WTC11 (cell line): ENCODE data around the gene TTC28.

ENCODE experiments used
- FOXJ3 ChIP-seq: sonication (generic); formaldehyde crosslinking; IDR thresholded peaks from 2 replicates; pipeline ENCODE4 v1.9.0; 2021; ENCODE audit warnings: missing genetic modification reagents, mild to moderate bottlenecking, borderline replicate concordance
- IRF2 ChIP-seq: sonication (generic); formaldehyde crosslinking; IDR thresholded peaks from 2 replicates; pipeline ENCODE4 v1.8.0; 2022; ENCODE audit warnings: low read depth, missing genetic modification reagents, borderline replicate concordance
- NFATC4 ChIP-seq: fragments of 250-450 bp; sonication (Bioruptor Pico); IDR thresholded peaks from 2 replicates; pipeline ENCODE4 v1.9.0; 2021; ENCODE audit warnings: mild to moderate bottlenecking
- ZNF263 ChIP-seq: sonication (generic); formaldehyde crosslinking; IDR thresholded peaks from 2 replicates; pipeline ENCODE4 v1.8.1; 2022; ENCODE audit warnings: low read depth, mild to moderate bottlenecking, moderate library complexity, missing genetic modification reagents
- TF ChIP-seq, protein P1 (sequence below): fragments of 200-600 bp; IDR thresholded peaks from 2 replicates; pipeline ENCODE4 v1.8.0; 2022; ENCODE audit warnings: antibody characterized with exemption

DNA sequence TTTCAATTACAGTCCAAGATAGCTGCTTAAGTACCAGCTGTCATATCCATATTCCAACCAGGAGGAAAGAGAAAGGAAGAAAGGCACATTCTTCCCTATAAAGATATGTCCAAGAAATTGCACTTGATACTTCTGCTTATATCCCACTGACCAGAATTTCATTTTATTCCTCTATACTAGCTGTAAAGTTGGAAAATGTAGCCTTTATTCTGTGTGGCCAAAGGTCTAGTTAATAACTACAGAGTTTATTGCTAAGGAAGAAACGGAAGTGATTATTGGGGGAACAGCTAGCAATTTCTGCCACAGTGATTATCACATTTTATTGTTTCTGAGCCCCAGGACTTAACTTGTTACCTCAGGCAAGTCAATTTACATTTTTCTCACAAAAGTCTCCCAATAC lies 213.8 kb downstream of the TTC28 start:
- TF ChIP-seq ZNF263 (CRISPR knock-in tag) (no peak), FOXJ3 (CRISPR knock-in tag) (no peak), NFATC4 (CRISPR knock-in tag) (no peak), IRF2 (no peak)
- TF ChIP-seq, protein P1, sequence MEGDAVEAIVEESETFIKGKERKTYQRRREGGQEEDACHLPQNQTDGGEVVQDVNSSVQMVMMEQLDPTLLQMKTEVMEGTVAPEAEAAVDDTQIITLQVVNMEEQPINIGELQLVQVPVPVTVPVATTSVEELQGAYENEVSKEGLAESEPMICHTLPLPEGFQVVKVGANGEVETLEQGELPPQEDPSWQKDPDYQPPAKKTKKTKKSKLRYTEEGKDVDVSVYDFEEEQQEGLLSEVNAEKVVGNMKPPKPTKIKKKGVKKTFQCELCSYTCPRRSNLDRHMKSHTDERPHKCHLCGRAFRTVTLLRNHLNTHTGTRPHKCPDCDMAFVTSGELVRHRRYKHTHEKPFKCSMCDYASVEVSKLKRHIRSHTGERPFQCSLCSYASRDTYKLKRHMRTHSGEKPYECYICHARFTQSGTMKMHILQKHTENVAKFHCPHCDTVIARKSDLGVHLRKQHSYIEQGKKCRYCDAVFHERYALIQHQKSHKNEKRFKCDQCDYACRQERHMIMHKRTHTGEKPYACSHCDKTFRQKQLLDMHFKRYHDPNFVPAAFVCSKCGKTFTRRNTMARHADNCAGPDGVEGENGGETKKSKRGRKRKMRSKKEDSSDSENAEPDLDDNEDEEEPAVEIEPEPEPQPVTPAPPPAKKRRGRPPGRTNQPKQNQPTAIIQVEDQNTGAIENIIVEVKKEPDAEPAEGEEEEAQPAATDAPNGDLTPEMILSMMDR, result no peak
